ENCODE measurements around the gene SMIM34.
"Not testable (repeated sequence)": the region's sequence is repeated elsewhere in the genome, so short reads cannot be mapped to it uniquely, and the experiment has no call there.

DNA sequence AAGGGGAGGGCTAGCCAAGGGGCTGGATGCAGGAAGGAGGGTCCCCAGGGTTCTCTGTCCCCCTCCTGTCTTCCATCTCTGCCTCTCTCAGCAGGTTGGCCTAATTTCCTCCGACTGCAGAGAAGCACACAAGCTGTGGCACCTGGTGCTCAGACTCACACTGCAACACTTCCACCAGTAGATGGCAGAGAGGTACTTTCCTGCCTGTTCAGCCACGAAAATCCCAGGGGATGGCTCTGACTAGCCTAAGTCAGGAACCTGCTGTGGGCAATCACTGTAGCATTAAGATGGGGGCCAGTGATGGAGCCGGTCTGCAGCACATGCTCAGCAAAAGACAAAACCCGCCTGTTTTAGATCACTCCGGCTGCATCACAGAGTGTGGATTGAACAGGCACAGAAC lies 6.0 kb upstream of the SMIM34 start:
- TF ChIP-seq POLR2A, CTCF, EP300, POLR2AphosphoS5 (IDR thresholded peaks at IDR 0.05): not testable (repeated sequence)

Data from upper lobe of left lung (tissue), 4 donors.